PFSK-1 (cell line): ENCODE results near the gene PHC2.

Experiments
- FOXP2 ChIP-seq: optimal IDR thresholded peaks from 2 replicates; pipeline ENCODE3; 2011; ENCODE audit warnings: borderline replicate concordance, control low read depth, inconsistent platforms; ENCODE audit not compliant: insufficient read depth; ENCODE audit errors: extremely low read length, extremely low read depth
- POLR2AphosphoS5 ChIP-seq: IDR thresholded peaks from 2 replicates; pipeline ENCODE4 v1.6.1; 2012; ENCODE audit warnings: low read depth, mild to moderate bottlenecking, control low read depth, low read length, moderate library complexity
- REST ChIP-seq, 2 experiments: IDR thresholded peaks; 2 replicates each; pipeline versions ENCODE4 v1.6.1 to v1.8.0; 2011 to 2012; ENCODE audit warnings: low read depth in 2 of 2, low read length in 2 of 2, control low read depth in 1 of 2, inconsistent platforms in 1 of 2, mild to moderate bottlenecking in 1 of 2, moderate library complexity in 1 of 2; ENCODE audit not compliant: insufficient read depth in 1 of 2
- SIN3A ChIP-seq: IDR thresholded peaks from 2 replicates; pipeline ENCODE4 v1.6.1; 2012; ENCODE audit warnings: mild to moderate bottlenecking, low read length, moderate library complexity, borderline replicate concordance; ENCODE audit not compliant: insufficient read depth
- TAF1 ChIP-seq: IDR thresholded peaks from 2 replicates; pipeline ENCODE4 v1.6.1; 2012; ENCODE audit warnings: low read length, control low read depth, borderline replicate concordance; ENCODE audit not compliant: insufficient read depth

Gene PHC2

GRCh38 chr1:33471416-33471815 lies 40.5 kb upstream of the PHC2 start:
- TF ChIP-seq POLR2AphosphoS5: no peak
- no peak for TF ChIP-seq SIN3A
- no peak for TF ChIP-seq TAF1
- TF ChIP-seq FOXP2: no peak
- TF ChIP-seq REST (IDR thresholded peaks at IDR 0.05; ENCODE audit: insufficient read depth in 1 of 2, low read depth in 2 of 2, low read length in 2 of 2): no peak

- TF ChIP-seq SIN3A (no peak), TAF1 (no peak), FOXP2 (no peak), POLR2AphosphoS5 (no peak), REST (IDR thresholded peaks at IDR 0.05; ENCODE audit: insufficient read depth in 1 of 2, low read depth in 2 of 2, low read length in 2 of 2) (no peak)
These were observed 39.7 kb upstream of the PHC2 start for GRCh38 chr1:33470495-33471012.

- TF ChIP-seq FOXP2: no peak
- no peak for TF ChIP-seq POLR2AphosphoS5
- no peak for TF ChIP-seq TAF1
- TF ChIP-seq REST (IDR thresholded peaks at IDR 0.05; ENCODE audit: insufficient read depth in 1 of 2, low read depth in 2 of 2, low read length in 2 of 2): no peak
- no peak for TF ChIP-seq SIN3A
These were observed 38.8 kb upstream of the PHC2 start for GRCh38 chr1:33469691-33470090.

GRCh38 chr1:33468967-33469366 lies 38.1 kb upstream of the PHC2 start:
- TF ChIP-seq TAF1: no peak
- no peak for TF ChIP-seq SIN3A
- no peak for TF ChIP-seq POLR2AphosphoS5
- TF ChIP-seq REST (IDR thresholded peaks at IDR 0.05; ENCODE audit: insufficient read depth in 1 of 2, low read depth in 2 of 2, low read length in 2 of 2): no peak
- TF ChIP-seq FOXP2: no peak

- no peak for TF ChIP-seq REST (IDR thresholded peaks at IDR 0.05; ENCODE audit: insufficient read depth in 1 of 2, low read depth in 2 of 2, low read length in 2 of 2)
- no peak for TF ChIP-seq POLR2AphosphoS5
- TF ChIP-seq TAF1: no peak
- TF ChIP-seq SIN3A: no peak
These were observed 37.6 kb upstream of the PHC2 start for GRCh38 chr1:33468531-33468930.
